ENCODE results near the gene GATA3.

GRCh38 chr10:8051851-8052257 is 2.6 kb upstream of the GATA3 start:
- TF ChIP-seq REST (IDR thresholded peaks at IDR 0.05; ENCODE audit: insufficient replicate concordance, low read depth) (no peak), CTCF (IDR thresholded peaks at IDR 0.05; ENCODE audit: insufficient read depth, low read length) (no peak), POLR2AphosphoS5 (IDR thresholded peaks at IDR 0.05; ENCODE audit: low read depth) (no peak), GABPA (IDR thresholded peaks at IDR 0.05; ENCODE audit: low read depth) (no peak), SPI1 (IDR thresholded peaks at IDR 0.05; ENCODE audit: borderline replicate concordance, low read depth) (no peak)

Measured in HL-60 (cell line).